ENCODE measurements around the gene CDH20.
"Not testable (repeated sequence)": the region's sequence is repeated elsewhere in the genome, so short reads cannot be mapped to it uniquely, and the experiment has no call there.

GRCh38 chr18:61369671-61370070, 36.4 kb downstream of the CDH20 start:
- TF ChIP-seq, protein P1, sequence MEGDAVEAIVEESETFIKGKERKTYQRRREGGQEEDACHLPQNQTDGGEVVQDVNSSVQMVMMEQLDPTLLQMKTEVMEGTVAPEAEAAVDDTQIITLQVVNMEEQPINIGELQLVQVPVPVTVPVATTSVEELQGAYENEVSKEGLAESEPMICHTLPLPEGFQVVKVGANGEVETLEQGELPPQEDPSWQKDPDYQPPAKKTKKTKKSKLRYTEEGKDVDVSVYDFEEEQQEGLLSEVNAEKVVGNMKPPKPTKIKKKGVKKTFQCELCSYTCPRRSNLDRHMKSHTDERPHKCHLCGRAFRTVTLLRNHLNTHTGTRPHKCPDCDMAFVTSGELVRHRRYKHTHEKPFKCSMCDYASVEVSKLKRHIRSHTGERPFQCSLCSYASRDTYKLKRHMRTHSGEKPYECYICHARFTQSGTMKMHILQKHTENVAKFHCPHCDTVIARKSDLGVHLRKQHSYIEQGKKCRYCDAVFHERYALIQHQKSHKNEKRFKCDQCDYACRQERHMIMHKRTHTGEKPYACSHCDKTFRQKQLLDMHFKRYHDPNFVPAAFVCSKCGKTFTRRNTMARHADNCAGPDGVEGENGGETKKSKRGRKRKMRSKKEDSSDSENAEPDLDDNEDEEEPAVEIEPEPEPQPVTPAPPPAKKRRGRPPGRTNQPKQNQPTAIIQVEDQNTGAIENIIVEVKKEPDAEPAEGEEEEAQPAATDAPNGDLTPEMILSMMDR (optimal IDR thresholded peaks at IDR 0.05 in 1 of 3, IDR thresholded peaks at IDR 0.05 in 1 of 3, conservative IDR thresholded peaks at IDR 0.05 in 1 of 3; ENCODE audit: extremely low read depth in 1 of 3, insufficient read depth in 2 of 3, low read length in 3 of 3) = not testable (repeated sequence)
- TF ChIP-seq EZH2 (IDR thresholded peaks at IDR 0.05; ENCODE audit: low read length) = not testable (repeated sequence)
